Right ventricle myocardium inferior (tissue), 1 donor: ENCODE results near the gene FGF7. TPM values are rescaled to one million over a fixed set of nuclear protein-coding genes. Genes with fewer than 3 reads are reported as not detected.
"Not testable (repeated sequence)": the region's sequence is repeated elsewhere in the genome, so short reads cannot be mapped to it uniquely, and the experiment has no call there.

Source experiments
- ATAC-seq: fragments of 200-7000 bp; cut with Tn5 transposase; one replicate; pipeline ENCODE4 v1.9.1; 2020; ENCODE audit warnings: mild to moderate bottlenecking, moderate library complexity
- DNase-seq: peaks from one replicate; pipeline ENCODE4 v3.0.0; 2021; ENCODE audit errors: missing footprints
- intact Hi-C: fragments of 100-400 bp; cut with DNase I; formaldehyde crosslinking; loops from one replicate; pipeline ENCODE4 v1.11.0; 2022
- total RNA-seq: library from RNA; stranded (reverse); fragmentation: NEBNext Ultra II Directional; extraction: Animal tissue kit (Norgen Biotek cat#: 25700); gene quantifications from one replicate; pipeline ENCODE4 v1.2.1, GENCODE V29; 2021
- donor health status: DM: no; HTN: yes; CAD: no; lungs with severe emphysema.

Gene FGF7
- total RNA-seq, 1 donor from 2014 or later: 44.6 TPM

DNA sequence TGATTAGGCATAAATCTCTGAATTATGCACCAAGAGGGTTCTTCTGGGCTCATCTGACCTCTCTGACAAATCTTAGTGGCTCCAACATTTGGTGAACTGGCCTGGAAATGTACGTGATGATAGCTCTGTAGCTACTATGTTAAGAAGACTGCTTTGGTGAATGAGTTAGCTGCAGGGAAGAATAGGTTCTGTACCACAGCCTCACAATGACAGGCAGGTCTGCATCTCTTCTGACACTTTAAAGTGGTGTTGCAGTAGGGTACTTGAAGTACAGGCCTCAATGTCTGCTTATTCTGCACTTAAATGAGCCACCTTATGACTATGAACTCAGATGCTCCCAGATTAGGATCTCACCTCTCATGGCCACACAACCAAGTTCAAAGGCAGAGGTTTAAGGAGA, 7.0 kb downstream of the FGF7 start:
- peak; percentile 68 for ATAC-seq
- DNase-seq: no peak
- intact Hi-C loops: no loop called here

DNA sequence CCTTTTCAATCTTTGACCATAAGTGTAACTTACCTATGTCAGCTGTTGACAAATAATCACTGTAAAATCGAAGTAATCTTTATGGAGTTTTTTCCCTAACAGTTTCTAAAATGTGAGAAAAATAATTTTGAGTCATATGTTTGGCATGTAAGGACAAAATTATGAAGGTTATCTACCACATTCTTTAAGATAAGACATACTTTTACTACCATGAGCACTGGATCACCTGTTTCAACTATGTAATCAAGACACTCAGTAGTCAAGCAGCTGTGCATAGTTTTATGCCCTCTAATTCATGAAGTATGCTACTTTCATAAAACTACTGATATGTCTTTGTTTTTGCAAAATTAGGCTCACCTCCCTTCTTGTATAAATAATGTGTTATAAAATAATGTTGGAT, 12.1 kb downstream of the FGF7 start:
- intact Hi-C loops: no loop called here
- DNase-seq: no peak
- no peak for ATAC-seq

DNA sequence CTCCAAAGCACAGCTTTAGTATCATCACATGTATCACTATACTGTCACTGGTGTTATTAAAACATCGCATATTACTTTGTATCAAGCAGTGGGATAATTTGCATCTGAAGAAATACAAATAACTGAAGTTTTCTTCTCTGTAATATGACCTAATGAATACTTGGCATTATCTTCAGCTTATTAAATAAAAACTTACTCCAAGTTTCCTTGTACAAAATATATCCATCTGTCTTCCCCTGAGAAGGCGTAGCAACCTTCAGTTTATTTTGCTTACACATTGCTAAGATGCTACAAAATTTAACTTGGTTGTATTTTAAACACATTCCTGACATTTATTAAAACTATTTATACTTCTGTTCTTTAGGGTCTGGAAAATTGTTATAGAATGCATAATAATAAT, 13.7 kb downstream of the FGF7 start:
- DNase-seq (no peak), ATAC-seq (no peak)
- intact Hi-C loops: no loop called here

DNA sequence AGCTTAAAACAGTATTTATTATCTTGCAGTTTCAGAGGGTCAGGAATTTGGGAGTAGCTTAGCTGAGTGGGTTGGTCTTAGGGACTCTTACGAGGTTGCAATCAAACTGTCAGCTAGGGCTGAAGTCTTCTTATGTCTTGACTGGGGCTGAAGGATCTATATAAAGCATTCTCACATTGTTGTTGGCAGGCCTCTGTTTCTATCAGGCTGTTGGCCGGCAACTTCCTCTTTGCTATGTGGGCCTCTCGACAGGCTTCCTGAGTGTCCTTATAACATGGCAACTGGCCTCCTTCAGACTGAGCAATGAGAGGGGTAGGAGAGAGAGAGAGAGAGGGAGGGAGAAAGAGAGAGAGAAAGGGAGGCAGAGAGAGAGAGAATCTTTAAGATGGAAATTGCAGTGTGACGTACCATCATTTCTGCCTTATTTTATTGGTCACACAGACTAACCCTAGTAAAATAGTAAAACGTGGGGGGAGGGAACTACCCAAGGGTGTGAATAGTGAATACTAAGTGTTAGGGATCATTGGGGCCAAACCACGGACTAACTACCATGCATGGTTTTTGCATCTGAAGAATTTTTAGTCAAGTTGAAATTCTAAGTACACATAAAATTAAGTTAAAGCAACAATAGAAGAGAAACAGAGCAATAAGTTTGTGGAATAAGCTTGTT, 16.1 kb downstream of the FGF7 start:
- peak; percentile 62 for DNase-seq
- peak; percentile 91 for ATAC-seq
- intact Hi-C loops: no loop called here

DNA sequence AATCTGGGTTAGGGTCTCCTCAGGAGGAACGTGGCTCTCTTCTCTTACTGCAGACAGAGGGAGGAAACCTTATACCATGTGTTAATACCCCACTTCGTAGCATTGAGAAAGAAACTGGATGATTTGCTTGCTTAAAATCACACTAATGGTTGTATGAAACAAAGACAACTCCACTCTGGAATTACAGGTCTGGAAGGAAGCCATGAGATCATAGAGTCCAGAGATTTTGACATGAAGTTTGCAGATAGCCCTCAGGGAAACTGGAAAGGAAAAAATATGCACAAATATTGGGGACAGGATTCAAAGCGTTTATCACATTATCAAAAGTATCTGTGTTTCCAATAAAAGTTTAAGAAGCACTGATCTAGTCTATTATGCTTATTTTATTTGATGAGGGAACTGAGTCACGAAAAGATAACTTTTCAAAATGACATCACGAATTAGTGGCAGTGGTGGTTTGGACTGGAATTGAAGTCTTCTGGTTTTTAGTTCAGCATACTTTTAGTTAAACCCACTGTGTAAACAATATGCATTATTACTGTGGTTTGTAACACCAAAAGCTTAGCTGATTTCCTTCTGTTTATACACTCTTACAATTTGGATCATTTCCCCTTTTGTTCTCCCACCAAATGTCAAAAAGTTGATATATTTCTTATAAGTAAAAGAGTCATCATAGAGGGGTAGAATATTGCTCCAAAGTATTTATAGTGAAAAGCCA, 16.8 kb downstream of the FGF7 start:
- ATAC-seq (no peak), DNase-seq (no peak)
- intact Hi-C loops: no loop called here

DNA sequence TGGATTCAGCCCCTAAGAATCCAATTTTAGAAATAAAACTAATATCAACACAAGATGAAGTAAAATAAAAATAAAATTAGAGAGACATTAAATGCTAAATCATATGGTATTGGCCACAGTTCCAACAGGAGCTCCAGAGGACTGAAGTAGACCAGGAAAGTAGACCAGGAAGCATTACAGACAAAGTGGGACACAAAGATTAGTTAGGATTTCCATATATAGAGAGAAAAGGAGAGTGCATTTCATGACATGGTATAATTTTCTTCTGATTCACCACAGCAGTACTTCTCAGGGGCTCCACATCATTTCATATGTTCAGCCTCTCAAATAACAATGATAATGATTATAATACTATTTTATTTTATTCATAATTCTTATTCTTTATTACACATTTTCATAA, 18.3 kb downstream of the FGF7 start:
- ATAC-seq (no peak), DNase-seq (no peak)
- intact Hi-C loops: no loop called here

DNA sequence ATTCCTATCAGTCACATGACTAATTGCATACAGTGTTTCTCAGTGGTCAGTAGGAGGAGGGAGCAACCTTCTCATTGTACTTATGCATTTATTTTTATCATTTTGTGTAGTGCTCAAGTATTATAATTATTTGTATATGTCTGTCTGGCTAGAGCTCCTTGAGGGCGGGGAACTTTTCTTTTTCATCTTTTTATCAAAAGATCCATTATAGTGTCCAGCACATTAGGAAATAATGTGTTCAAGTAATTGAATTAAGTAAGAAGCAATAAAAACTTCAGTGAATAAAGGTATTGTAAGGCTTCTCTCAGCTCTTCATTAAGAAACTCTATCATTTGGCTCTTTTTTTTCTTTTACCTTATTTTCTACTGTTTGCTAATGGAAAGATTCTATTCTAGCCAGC, 18.8 kb downstream of the FGF7 start:
- ATAC-seq: no peak
- no peak for DNase-seq
- intact Hi-C loops: no loop called here

DNA sequence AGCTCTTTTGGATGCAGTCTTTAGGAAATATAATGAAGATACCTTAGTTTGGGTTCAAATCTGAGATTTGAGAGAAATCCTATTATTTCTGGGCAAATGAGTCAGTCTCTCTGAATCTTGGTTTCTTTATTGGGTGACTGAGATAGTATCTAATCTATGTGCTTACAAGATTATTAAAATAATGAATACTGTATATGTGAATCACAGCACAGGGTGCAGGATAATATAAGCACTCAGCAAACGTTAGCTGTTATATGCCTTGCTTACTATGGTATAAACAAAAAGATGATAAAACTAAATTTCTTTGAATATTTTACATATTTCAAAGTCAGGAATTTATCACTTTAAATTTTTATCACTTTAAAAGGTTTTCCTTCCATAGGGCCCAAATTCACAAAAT, 29.6 kb downstream of the FGF7 start:
- no peak for DNase-seq
- ATAC-seq: no peak
- intact Hi-C loops: no loop called here

DNA sequence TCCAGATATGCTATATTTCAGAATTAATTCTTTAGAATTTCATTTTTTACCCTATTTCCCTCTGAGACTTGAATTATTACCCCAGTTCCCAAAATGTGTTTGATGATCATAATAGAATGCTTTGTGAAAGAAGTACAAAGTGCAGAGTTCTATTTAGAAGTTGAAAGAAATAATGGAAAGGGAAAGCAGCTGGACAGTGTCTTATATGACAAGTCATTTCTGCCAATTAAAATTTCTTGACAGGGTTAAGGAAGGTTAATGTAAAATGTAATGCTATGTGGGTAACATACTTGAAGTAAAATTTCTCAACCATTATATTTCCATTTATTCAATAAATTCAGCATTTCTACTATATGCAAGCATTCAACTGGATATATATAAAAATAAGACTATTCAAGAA, 33.1 kb downstream of the FGF7 start:
- no peak for DNase-seq
- intact Hi-C loops: no loop called here
- no peak for ATAC-seq

DNA sequence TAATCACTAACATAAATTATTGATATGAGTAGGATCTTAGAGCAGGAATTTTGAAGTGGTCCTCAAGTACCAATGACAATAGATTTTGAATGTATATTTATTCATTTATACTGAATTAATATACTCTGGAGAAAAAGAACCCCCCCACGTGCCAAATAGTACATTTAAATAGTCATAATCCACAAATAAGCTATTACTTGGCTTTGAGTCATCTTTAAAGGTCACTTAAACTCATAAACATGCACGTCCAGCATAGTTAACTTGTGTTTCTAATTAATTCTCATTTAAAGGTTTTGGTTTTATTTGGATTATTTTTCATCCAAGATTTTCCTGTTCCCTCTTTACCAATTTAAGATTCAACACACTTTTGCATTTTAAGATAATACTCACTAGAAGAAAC, 35.1 kb downstream of the FGF7 start:
- ATAC-seq: no peak
- intact Hi-C loops: no loop called here
- no peak for DNase-seq

DNA sequence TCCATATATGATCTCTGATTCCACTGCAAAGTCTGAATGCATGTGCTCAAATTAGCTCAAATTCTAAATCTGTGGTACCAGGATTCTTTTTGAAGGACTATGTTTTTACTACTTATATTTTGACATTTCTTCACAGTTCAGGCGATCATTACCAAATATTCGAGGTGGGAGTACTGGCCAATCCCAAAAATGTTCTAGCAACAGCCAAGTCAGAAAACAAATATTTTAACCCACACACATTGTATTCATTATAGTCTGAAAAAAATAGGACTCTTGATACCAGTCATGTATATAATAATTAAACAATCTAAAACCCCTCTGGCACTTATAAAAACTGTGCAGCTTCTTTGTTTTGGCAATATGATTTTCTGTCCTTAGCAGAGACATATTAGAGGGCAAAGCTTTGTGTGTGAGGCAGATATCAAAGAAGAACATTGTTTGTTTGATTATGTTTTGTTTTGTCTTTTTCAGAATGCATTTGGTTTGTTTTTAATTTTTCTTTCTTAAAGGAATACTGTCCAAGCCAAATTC, 37.4 kb downstream of the FGF7 start:
- intact Hi-C loops: no loop called here
- no peak for DNase-seq
- ATAC-seq: no peak

DNA sequence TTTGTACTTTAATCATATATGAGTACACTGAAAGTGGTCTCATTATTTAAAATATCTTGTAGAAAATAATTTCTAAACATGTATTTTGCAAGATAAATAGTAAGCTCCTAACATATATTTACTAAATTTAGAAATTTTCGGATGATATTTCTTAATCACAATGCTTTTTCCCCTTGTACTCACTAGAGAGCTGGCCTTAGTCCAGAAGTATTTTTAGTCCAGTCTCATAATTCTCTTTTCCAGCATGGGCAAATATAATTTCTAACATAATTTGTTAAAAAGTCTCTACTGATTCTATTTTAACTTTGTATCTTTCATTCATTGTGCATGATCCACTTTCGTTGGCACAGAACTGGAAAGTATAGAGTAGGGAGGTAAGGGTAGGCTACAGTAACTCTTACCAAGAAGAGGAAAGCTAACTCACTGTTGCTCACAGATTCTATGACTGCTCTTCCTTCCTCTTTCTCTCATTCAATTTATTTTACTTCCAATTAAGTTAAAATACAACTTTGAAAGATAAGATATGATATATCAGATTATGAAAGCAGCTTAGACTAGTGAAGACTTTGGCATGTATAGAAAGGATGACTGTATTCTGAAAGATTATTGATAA, 39.3 kb downstream of the FGF7 start:
- ATAC-seq: peak; percentile 40
- intact Hi-C loops: no loop called here
- DNase-seq: no peak

DNA sequence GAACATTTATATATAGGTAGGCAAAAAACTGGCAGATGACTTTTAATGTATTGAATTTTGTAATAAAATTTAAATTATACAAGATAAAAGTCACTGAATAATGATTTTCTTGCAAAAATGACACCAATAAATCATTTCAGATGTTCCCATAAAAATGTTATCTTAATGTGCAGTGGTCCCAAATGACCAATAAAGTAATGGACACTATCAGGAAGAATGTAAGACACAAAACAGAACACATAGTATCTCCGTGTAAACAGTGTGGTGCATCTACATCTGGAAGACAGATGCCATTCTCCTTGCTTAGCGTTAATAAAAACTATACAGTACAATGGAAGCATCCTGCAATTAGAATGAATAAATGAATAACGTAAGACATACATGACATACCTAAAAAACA, 41.5 kb downstream of the FGF7 start:
- no peak for DNase-seq
- intact Hi-C loops: no loop called here
- no peak for ATAC-seq

DNA sequence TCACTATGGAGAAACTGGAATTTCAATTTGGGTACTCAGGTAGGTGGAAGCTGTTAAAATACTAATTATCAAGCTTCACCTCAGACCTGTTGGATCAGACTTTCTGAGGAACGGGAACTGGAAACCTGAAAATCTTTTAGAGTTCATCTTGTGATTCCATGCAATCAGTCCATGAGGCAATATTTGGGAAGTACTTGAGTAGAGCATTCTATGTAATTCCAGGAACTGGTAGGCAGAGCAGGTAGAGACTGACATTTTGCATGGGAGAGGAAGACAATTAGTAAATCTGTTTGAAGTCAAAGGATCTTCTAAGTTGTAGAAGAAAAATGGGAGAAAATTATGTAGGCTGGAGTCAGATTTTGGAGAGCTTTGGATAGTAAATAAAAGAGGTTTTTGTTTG, 43.1 kb downstream of the FGF7 start:
- DNase-seq (no peak), ATAC-seq (no peak)
- intact Hi-C loops: loop anchor here (5.0 kb wide), 1 partner anchor 39 kb away; no protein-coding TSS in a partner anchor

DNA sequence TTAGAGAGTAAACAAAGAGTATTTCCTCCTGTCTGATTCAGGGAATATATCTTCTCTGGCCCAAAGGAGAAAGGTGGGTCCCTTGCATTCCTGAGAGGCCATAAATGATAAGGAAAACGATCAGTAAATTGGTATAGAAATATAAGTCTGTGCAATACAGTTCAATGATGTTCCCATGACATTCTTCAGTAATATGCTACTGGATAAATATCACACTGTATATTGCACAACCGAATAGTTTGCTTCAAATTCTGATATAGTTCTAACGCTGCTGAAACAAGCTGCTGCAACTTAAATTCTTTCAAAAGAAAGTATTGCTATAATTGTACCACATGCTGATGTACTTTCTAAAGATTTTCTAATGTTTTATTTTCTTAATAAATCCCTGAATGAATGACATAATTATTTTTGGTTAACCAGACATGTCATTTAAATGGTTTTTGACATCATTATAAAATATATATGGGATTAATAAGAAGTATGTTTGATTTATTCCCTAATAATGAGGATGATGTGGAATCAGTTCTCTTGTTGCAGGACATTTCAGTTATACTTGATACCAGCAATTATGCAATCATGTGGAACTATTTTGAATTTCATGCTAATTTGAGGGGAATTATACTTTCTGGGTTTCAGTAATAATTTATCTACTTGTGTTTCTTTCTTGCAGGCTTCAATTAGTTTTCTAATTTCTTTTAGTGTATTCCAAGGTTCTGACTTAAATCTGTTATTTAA, 44.9 kb downstream of the FGF7 start:
- no peak for ATAC-seq

DNA sequence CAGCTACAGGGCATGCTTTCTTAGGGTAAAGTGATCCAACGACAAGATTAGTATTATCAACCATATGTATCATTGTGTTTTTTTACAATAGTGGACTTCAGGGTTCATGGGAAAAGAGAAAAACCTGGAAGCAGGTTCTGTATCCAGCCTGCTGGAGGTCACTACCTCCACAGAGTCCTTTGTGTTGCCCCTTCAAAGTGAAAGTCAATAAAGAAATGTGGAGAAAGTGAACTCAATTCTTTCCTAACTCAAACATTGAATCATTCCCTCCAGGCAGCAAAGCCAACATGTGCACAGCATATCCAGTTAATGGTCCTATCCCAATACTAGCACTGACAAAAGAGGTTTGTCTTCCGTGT, 45.4 kb downstream of the FGF7 start:
- ATAC-seq (peak; percentile 52), DNase-seq (no peak)
- intact Hi-C loops: loop anchor here (5.0 kb wide), 1 partner anchor 41 kb away; no protein-coding TSS in a partner anchor

More for the DNA sequence above, 44.9 kb downstream of the FGF7 start:
- intact Hi-C loops: loop anchor here (5.0 kb wide), 1 partner anchor 41 kb away; no protein-coding TSS in a partner anchor
- no peak for DNase-seq

DNA sequence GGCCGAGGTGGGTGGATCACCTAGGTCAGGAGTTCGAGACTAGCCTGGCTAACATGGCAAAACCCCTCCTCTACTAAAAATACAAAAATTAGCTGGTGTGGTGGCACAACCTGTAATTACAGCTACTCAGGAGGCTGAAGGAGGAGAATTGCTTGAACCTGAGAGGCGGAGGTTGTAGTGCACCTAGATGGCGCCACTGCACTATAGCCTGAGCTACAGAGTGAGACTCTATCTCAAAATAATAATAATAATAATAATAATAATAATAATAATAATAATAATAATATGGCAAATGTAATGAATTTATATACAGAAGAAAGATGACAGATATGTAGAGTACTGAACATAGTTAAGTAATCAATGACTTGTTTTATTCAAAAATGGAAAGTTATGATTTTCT, 48.2 kb downstream of the FGF7 start:
- intact Hi-C loops, DNase-seq, ATAC-seq: not testable (repeated sequence)

DNA sequence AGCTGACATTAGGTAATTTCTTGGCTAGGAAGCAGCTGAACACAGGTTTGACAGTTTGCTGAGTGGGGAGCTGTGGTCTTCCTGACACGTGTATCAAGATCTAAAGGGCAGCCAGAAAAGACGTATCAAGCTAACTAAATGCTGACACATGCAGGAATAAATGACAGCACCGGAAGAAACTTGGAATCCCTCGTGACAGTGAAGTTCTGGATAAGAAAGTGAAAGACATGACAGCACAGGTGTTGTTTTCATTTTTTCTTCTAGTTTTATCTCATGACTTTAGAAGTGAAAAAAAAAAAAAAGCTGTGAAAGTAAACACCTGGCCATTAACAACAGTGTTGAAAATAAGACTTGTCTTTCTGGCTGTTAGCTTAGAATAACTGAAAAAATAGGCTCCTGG, 48.7 kb downstream of the FGF7 start:
- ATAC-seq (no peak), DNase-seq (no peak)
- intact Hi-C loops: no loop called here

DNA sequence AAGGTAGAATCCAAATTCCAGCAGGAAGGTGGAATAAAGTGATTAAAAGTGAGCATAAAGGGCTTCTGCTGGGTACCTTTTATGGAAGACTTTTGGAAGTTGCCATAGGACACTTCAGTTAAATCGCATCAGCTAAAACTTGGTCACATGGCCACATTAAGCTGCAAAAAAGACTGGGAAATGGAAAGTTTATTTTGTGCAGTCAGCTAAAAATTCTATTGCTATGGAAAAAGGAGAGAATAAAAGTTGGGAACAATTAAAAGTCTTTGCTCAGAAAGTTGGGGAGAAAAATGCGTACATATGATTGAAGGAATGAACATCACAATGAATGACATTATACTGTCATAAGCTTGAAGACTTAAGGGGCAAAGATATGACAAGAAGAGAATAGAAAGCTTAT, 49.3 kb downstream of the FGF7 start:
- ATAC-seq: no peak
- intact Hi-C loops: no loop called here
- DNase-seq: no peak
